H1 (cell line): Measurements from ENCODE around the gene NUP205. TPM values are rescaled to one million over a fixed set of nuclear protein-coding genes. Genes with fewer than 3 reads are reported as not detected.

Experiments
- CTCF ChIA-PET: fragments of 300-600 bp; sonication (Branson Sonifier 250); formaldehyde crosslinking; loops from one replicate; lab custom pipeline; 2021; ENCODE audit not compliant: partially characterized antibody; lab: Charles Lee
- POLR2A ChIA-PET: fragments of 300-600 bp; sonication (Branson Sonifier 250); formaldehyde crosslinking; loops from one replicate; lab custom pipeline; 2021; ENCODE audit warnings: inconsistent platforms; ENCODE audit not compliant: partially characterized antibody; lab: Charles Lee
- DNase-seq, 2 experiments: peaks; one replicate each; pipeline versions ENCODE4 v3.0.0 to v3.0.0-alpha.2; 2010 to 2022; ENCODE audit warnings: low spot score in 2 of 2, low read depth in 1 of 2, mixed read lengths in 1 of 2
- FAIRE-seq: peaks from 2 replicates; lab custom pipeline; 2011; peaks lifted over from hg19 to GRCh38; lab: Jason Lieb, UNC
- H2AFZ ChIP-seq: 2 replicates; pipeline ENCODE4 v1.8.1; 2012; ENCODE audit warnings: low read length, inconsistent platforms
- H2AK5ac ChIP-seq: 2 replicates; pipeline ENCODE4 v1.6.1; 2013; ENCODE audit warnings: low read depth, low read length
- H2BK120ac ChIP-seq: replicated peaks from 2 replicates; pipeline ENCODE3; 2013; ENCODE audit warnings: low read depth, low read length, inconsistent platforms
- H2BK12ac ChIP-seq: 2 replicates; pipeline ENCODE4 v1.6.1; 2013; ENCODE audit warnings: low read depth, low read length
- H2BK15ac ChIP-seq: 2 replicates; pipeline ENCODE4 v1.6.1; 2013; ENCODE audit warnings: low read length
- H2BK20ac ChIP-seq: 2 replicates; pipeline ENCODE4 v1.6.1; 2013; ENCODE audit warnings: low read length
- H2BK5ac ChIP-seq: 2 replicates; pipeline ENCODE4 v1.6.1; 2013; ENCODE audit warnings: low read depth, low read length
- H3K14ac ChIP-seq: 2 replicates; pipeline ENCODE4 v1.6.1; 2013; ENCODE audit warnings: inconsistent platforms; ENCODE audit not compliant: insufficient read length
- H3K18ac ChIP-seq: 2 replicates; pipeline ENCODE4 v1.6.1; 2013; ENCODE audit warnings: low read length; ENCODE audit errors: extremely low read depth
- H3K23ac ChIP-seq: 2 replicates; pipeline ENCODE4 v1.6.1; 2013; ENCODE audit warnings: inconsistent platforms; ENCODE audit not compliant: insufficient read length
- H3K23me2 ChIP-seq: 2 replicates; pipeline ENCODE4 v1.6.1; 2013; ENCODE audit warnings: low read depth, low read length
- H3K27ac ChIP-seq: 2 replicates; pipeline ENCODE4 v1.6.1; 2011; ENCODE audit warnings: low read depth, low read length, inconsistent platforms
- H3K27me3 ChIP-seq, 4 experiments: replicated peaks in 1 of 4; 1 replicate in 1 of 4; 2 replicates in 3 of 4; pipeline versions ENCODE4 v1.6.1 to v1.8.1; 2011 to 2013; ENCODE audit warnings: low read length in 3 of 4, mild to moderate bottlenecking in 3 of 4, inconsistent platforms in 2 of 4, mixed read lengths in 2 of 4, moderate library complexity in 1 of 4; ENCODE audit not compliant: control insufficient read depth in 3 of 4, insufficient read depth in 3 of 4; ENCODE audit errors: extremely low read depth in 1 of 4
- H3K36me3 ChIP-seq, 4 experiments: 2 replicates each; pipeline versions ENCODE4 v1.6.1 to v1.8.1; 2011 to 2013; ENCODE audit warnings: mild to moderate bottlenecking in 4 of 4, low read length in 3 of 4, moderate library complexity in 2 of 4, control low read depth in 1 of 4, inconsistent platforms in 1 of 4; ENCODE audit not compliant: insufficient read depth in 4 of 4, control insufficient read depth in 2 of 4
- H3K4ac ChIP-seq: replicated peaks from 2 replicates; pipeline ENCODE3; 2013; ENCODE audit warnings: low read length, low read depth, mixed read lengths, inconsistent platforms; ENCODE audit not compliant: insufficient read length
- H3K4me1 ChIP-seq, 4 experiments: replicated peaks in 1 of 4; 1 replicate in 1 of 4; 2 replicates in 3 of 4; pipeline versions ENCODE4 v1.6.1 to v1.8.1; 2011 to 2013; ENCODE audit warnings: low read length in 3 of 4, inconsistent platforms in 2 of 4, mixed read lengths in 1 of 4; ENCODE audit not compliant: insufficient read depth in 4 of 4, control insufficient read depth in 3 of 4
- H3K4me2 ChIP-seq, 2 experiments: 2 replicates each; pipeline versions ENCODE4 v1.6.1 to v1.8.1; 2011 to 2013; ENCODE audit warnings: low read depth in 2 of 2, low read length in 2 of 2, control low read depth in 1 of 2, inconsistent platforms in 1 of 2, mild to moderate bottlenecking in 1 of 2; ENCODE audit not compliant: insufficient read depth in 1 of 2
- H3K4me3 ChIP-seq, 4 experiments: fragments of 200-600, 300-600 bp in 1 of 4; sonication (generic), shearing (Covaris generic), sonication (Bioruptor Twin) in 1 of 4; 2 replicates each; pipeline versions ENCODE4 v1.5.1 to v1.8.1; 2011 to 2016; ENCODE audit warnings: low read length in 4 of 4, low read depth in 3 of 4, control low read depth in 2 of 4, inconsistent platforms in 2 of 4, mild to moderate bottlenecking in 2 of 4, mixed read lengths in 1 of 4, moderate library complexity in 1 of 4; ENCODE audit not compliant: insufficient read depth in 2 of 4; ENCODE audit errors: extremely low read depth in 1 of 4
- H3K56ac ChIP-seq: replicated peaks from 2 replicates; pipeline ENCODE3; 2013; ENCODE audit warnings: low read depth, mild to moderate bottlenecking, mixed read lengths, low read length, inconsistent platforms; ENCODE audit not compliant: insufficient read length
- H3K79me1 ChIP-seq: 2 replicates; pipeline ENCODE4 v1.6.1; 2013; ENCODE audit warnings: low read depth, low read length, control low read depth
- H3K79me2 ChIP-seq, 2 experiments: 2 replicates each; pipeline versions ENCODE4 v1.6.1 to v1.8.1; 2012 to 2013; ENCODE audit warnings: low read length in 2 of 2, mild to moderate bottlenecking in 2 of 2, inconsistent platforms in 1 of 2; ENCODE audit not compliant: insufficient read depth in 2 of 2, control insufficient read depth in 1 of 2
- H3K9ac ChIP-seq, 4 experiments: replicated peaks in 1 of 4; 1 replicate in 1 of 4; 2 replicates in 3 of 4; pipeline versions ENCODE4 v1.6.1 to v1.8.1; 2011 to 2013; ENCODE audit warnings: low read depth in 3 of 4, low read length in 3 of 4, control low read depth in 2 of 4, mild to moderate bottlenecking in 2 of 4, moderate library complexity in 2 of 4, inconsistent platforms in 1 of 4; ENCODE audit errors: extremely low read depth in 1 of 4
- H3K9me3 ChIP-seq, 2 experiments: 2 replicates each; pipeline versions ENCODE4 v1.6.1 to v1.8.1; 2012 to 2013; ENCODE audit warnings: mild to moderate bottlenecking in 2 of 2, moderate library complexity in 2 of 2, control low read depth in 1 of 2, inconsistent platforms in 1 of 2, low read depth in 1 of 2, low read length in 1 of 2, mixed read lengths in 1 of 2; ENCODE audit not compliant: insufficient read depth in 2 of 2
- H4K20me1 ChIP-seq, 2 experiments: replicated peaks in 1 of 2; 2 replicates each; pipeline versions ENCODE3 to v1.8.1; 2011 to 2013; ENCODE audit warnings: inconsistent platforms in 2 of 2, low read length in 2 of 2, mild to moderate bottlenecking in 1 of 2; ENCODE audit not compliant: insufficient read depth in 2 of 2, control insufficient read depth in 1 of 2
- H4K5ac ChIP-seq: 2 replicates; pipeline ENCODE4 v1.6.1; 2013; ENCODE audit warnings: low read length, low read depth, mixed read lengths, inconsistent platforms; ENCODE audit not compliant: insufficient read length
- H4K8ac ChIP-seq: 2 replicates; pipeline ENCODE4 v1.8.0; 2013; ENCODE audit warnings: mild to moderate bottlenecking, moderate library complexity, low read length, inconsistent platforms; ENCODE audit not compliant: insufficient read depth; ENCODE audit errors: extremely low read depth
- H4K91ac ChIP-seq: replicated peaks from 2 replicates; pipeline ENCODE3; 2013; ENCODE audit warnings: low read length, mixed read lengths, inconsistent platforms; ENCODE audit not compliant: insufficient read length
- CBX5 ChIP-seq: fragments of 300-800, 300-1000 bp; sonication (generic); IDR thresholded peaks from 2 replicates; pipeline ENCODE4 v1.7.1; 2016; ENCODE audit warnings: antibody characterized with exemption, low read length, low read depth
- CBX8 ChIP-seq: fragments of 300-800, 300-1000 bp; sonication (generic); IDR thresholded peaks from 2 replicates; pipeline ENCODE4 v1.7.1; 2016; ENCODE audit warnings: low read depth, low read length, borderline replicate concordance
- CREB1 ChIP-seq: IDR thresholded peaks from 2 replicates; pipeline ENCODE4 v1.6.1; 2012; ENCODE audit warnings: inconsistent platforms
- E2F6 ChIP-seq: IDR thresholded peaks from 2 replicates; pipeline ENCODE4 v1.6.1; 2012; ENCODE audit warnings: inconsistent platforms
- EGR1 ChIP-seq: IDR thresholded peaks from 2 replicates; pipeline ENCODE4 v1.6.1; 2011; ENCODE audit warnings: low read depth, low read length, borderline replicate concordance
- EP300 ChIP-seq, 2 experiments: IDR thresholded peaks; 1 replicate in 1 of 2; 2 replicates in 1 of 2; pipeline ENCODE4 v1.6.1; 2011 to 2012; ENCODE audit warnings: low read depth in 2 of 2, low read length in 2 of 2, mild to moderate bottlenecking in 2 of 2, borderline replicate concordance in 1 of 2, inconsistent platforms in 1 of 2, moderate library complexity in 1 of 2
- GTF2F1 ChIP-seq: IDR thresholded peaks from 2 replicates; pipeline ENCODE4 v1.6.1; 2012; ENCODE audit warnings: low read depth, low read length, improper control_type of control experiment, borderline replicate concordance
- KDM1A ChIP-seq: fragments of 200-600, 300-600 bp; sonication (generic); IDR thresholded peaks from 2 replicates; pipeline ENCODE4 v1.7.1; 2016; ENCODE audit warnings: mild to moderate bottlenecking, low read length, borderline replicate concordance
- KDM5A ChIP-seq: fragments of 200-600 bp; IDR thresholded peaks from 2 replicates; pipeline ENCODE4 v1.7.1; 2012; ENCODE audit warnings: mild to moderate bottlenecking, low read length, inconsistent platforms, mixed read lengths
- TCF12 ChIP-seq: IDR thresholded peaks from 2 replicates; pipeline ENCODE4 v1.6.1; 2011; ENCODE audit warnings: low read depth, mild to moderate bottlenecking, low read length
- WGBS, 2 experiments: shearing (Covaris generic) in 1 of 2; methylation state at CpG; one replicate each; pipeline versions ENCODE4 v1.1.6 to v1.1.7; 2013 to 2015; ENCODE audit warnings: low lambda C conversion rate in 2 of 2, mixed read lengths in 2 of 2, inconsistent platforms in 1 of 2, low coverage in 1 of 2, missing lambda C conversion rate in 1 of 2; ENCODE audit not compliant: insufficient replicate concordance in 2 of 2, insufficient coverage in 1 of 2, insufficient read length in 1 of 2; ENCODE audit errors: extremely low coverage in 1 of 2, missing lambda C conversion rate in 1 of 2; 5-methylcytosine and 5-hydroxymethylcytosine counted together
- polyA plus RNA-seq, 7 experiments: library from polyadenylated mRNA; depleted of rRNA in 3 of 7; stranded (reverse) in 5 of 7; unstranded in 2 of 7; fragments of >200 nt in 5 of 7; fragments of 200-250 nt in 2 of 7; gene quantifications; 1 replicate in 5 of 7; 2 replicates in 1 of 7; 4 replicates in 1 of 7; pipeline versions ENCODE4 v1.2.1 to v1.2.3, GENCODE V29; 2011 to 2013; ENCODE audit warnings: missing spikeins in 2 of 7, mixed read lengths in 2 of 7
- total RNA-seq: library from RNA; stranded (reverse); fragmentation: NEBNext Ultra II Directional; extraction: Animal tissue kit (Norgen Biotek cat#: 25700); gene quantifications from 2 replicates; pipeline ENCODE4 v1.2.1, GENCODE V29; 2021

Gene NUP205
- total and polyA plus RNA-seq, 2 of the 8 experiments (the other 6 are each of a cell fraction or from before 2014, with no cell fraction given) = 148 to 216 TPM

GRCh38 chr7:135692055-135692454 lies 134.3 kb downstream of the NUP205 start:
- no peak overlapping the region for H4K8ac ChIP-seq
- H2BK15ac ChIP-seq = no peak overlapping the region
- TF ChIP-seq GTF2F1 (no peak), KDM5A (no peak), CBX8 (no peak), E2F6 (no peak), KDM1A (no peak), EP300 (IDR thresholded peaks at IDR 0.05; ENCODE audit: borderline replicate concordance in 1 of 2, low read depth in 2 of 2, low read length in 2 of 2) (no peak), EGR1 (no peak), TCF12 (no peak), CBX5 (no peak), CREB1 (no peak)
- H3K79me1 ChIP-seq = no peaks in the 10 kb centered on the region
- H3K4me1 ChIP-seq = no peaks in the 10 kb centered on the region
- no peak overlapping the region for H3K27ac ChIP-seq
- H2BK20ac ChIP-seq = no peak overlapping the region
- H3K27me3 ChIP-seq = no peaks in the 10 kb centered on the region
- H4K20me1 ChIP-seq = no peaks in the 10 kb centered on the region
- ChIA-PET POLR2A (interaction anchor here (1.0 kb wide), 1 partner anchor 10 kb away, joined by 3 read pairs; no protein-coding TSS in a partner anchor), CTCF (interaction anchor here (1.2 to 3.7 kb wide), 7 partner anchors 9 to 81 kb away, joined by 3 to 26 read pairs (median 5); partner anchors contain the start of gene STMP1)
- no peaks in the 10 kb centered on the region for H3K79me2 ChIP-seq
- no peak for FAIRE-seq
- H3K36me3 ChIP-seq = peaks cover 0 to 15% (median 4%) of the 10 kb centered on the region in 4 experiments; a peak in 3 of 8 replicates
- no peak overlapping the region for H3K4me2 ChIP-seq
- H4K5ac ChIP-seq = no peak overlapping the region
- H4K91ac ChIP-seq = no peak overlapping the region
- no peaks in the 10 kb centered on the region for H3K9me3 ChIP-seq
- no peak overlapping the region for H2BK120ac ChIP-seq
- no peaks in the 10 kb centered on the region for H3K23me2 ChIP-seq
- no peak overlapping the region for H3K23ac ChIP-seq
- H3K14ac ChIP-seq = no peak overlapping the region
- H2BK12ac ChIP-seq = no peak overlapping the region
- 86% methylated on average over 3 of the region's 3 CpGs; no CpG with 5 or more reads in 1 of the 2 experiments for WGBS, 2 experiments
- no peak overlapping the region for H3K18ac ChIP-seq
- H2BK5ac ChIP-seq = no peak overlapping the region
- no peak overlapping the region for H3K9ac ChIP-seq
- H2AK5ac ChIP-seq = no peak overlapping the region
- no peak for DNase-seq
- no peak overlapping the region for H2AFZ ChIP-seq
- H3K4me3 ChIP-seq = no peak overlapping the region
- H3K4ac ChIP-seq = no peak overlapping the region
- H3K56ac ChIP-seq = no peak overlapping the region
